NCI-H2107 (cell line): ENCODE measurements around the gene MAMDC4.
A peak's percentile ranks its signal among the peaks of the same experiment; 100 is the strongest.
"Not testable (repeated sequence)": the region's sequence is repeated elsewhere in the genome, so short reads cannot be mapped to it uniquely, and the experiment has no call there.

Experiments
- DNase-seq: peaks from one replicate; lab custom pipeline; 2025; lab: John Stamatoyannopoulos, UW

MAMDC4 gene

GRCh38 chr9:136839229-136840139, 12.7 kb upstream of the MAMDC4 start:
- DNase-seq, result no peak

- no peak for DNase-seq
These were observed 11.8 kb upstream of the MAMDC4 start for GRCh38 chr9:136840140-136840876.

GRCh38 chr9:136840877-136841645, 11.1 kb upstream of the MAMDC4 start:
- peak; percentile 62 for DNase-seq

GRCh38 chr9:136841646-136842379, 10.3 kb upstream of the MAMDC4 start:
- DNase-seq, result not testable (repeated sequence)

GRCh38 chr9:136842380-136842948, 9.7 kb upstream of the MAMDC4 start, which contains the start of gene AJM1:
Gene AJM1, plus strand, starts transcription at chr9:136842478. Its CDS starts 1,937 bp downstream, at chr9:136844415.
- DNase-seq, result not testable (repeated sequence)

GRCh38 chr9:136843159-136843800, 8.9 kb upstream of the MAMDC4 start:
- not testable (repeated sequence) for DNase-seq

GRCh38 chr9:136843801-136844740, 8.1 kb upstream of the MAMDC4 start:
- not testable (repeated sequence) for DNase-seq

- no peak for DNase-seq
These were observed 7.2 kb upstream of the MAMDC4 start for GRCh38 chr9:136844761-136845464.

GRCh38 chr9:136845465-136846260, 6.5 kb upstream of the MAMDC4 start:
- DNase-seq, result no peak

GRCh38 chr9:136846376-136847087, 5.6 kb upstream of the MAMDC4 start:
- no peak for DNase-seq

- no peak for DNase-seq
These were observed 4.9 kb upstream of the MAMDC4 start for GRCh38 chr9:136847088-136847825.

- peak; percentile 81 for DNase-seq
These were observed 4.2 kb upstream of the MAMDC4 start for GRCh38 chr9:136847826-136848392.

GRCh38 chr9:136848393-136849037, 3.6 kb upstream of the MAMDC4 start:
- no peak for DNase-seq

- DNase-seq, result peak; percentile 98
These were observed 2.8 kb upstream of the MAMDC4 start, which contains the start of gene PHPT1 for GRCh38 chr9:136849038-136849959. Gene PHPT1, plus strand, starts transcription at chr9:136849409. Its CDS starts 22 bp downstream, at chr9:136849431.
